HEK293 (cell line): ENCODE results near the gene RAB40C.
A peak's percentile ranks its signal among the peaks of the same experiment; 100 is the strongest.

Source experiments
- GFI1B ChIP-seq: fragments of 450-650 bp; formaldehyde crosslinking; IDR thresholded peaks from 2 replicates; pipeline ENCODE4 v1.5.1; 2016; ENCODE audit warnings: missing biosample characterization, missing genetic modification characterization
- GLIS2 ChIP-seq: fragments of 450-650 bp; formaldehyde crosslinking; IDR thresholded peaks from 2 replicates; pipeline ENCODE4 v1.5.1; 2016; ENCODE audit warnings: missing biosample characterization, missing genetic modification characterization
- HIC1 ChIP-seq: fragments of 450-650 bp; formaldehyde crosslinking; IDR thresholded peaks from 2 replicates; pipeline ENCODE4 v1.5.1; 2016; ENCODE audit warnings: missing biosample characterization, missing genetic modification characterization
- KLF1 ChIP-seq: fragments of 450-650 bp; formaldehyde crosslinking; IDR thresholded peaks from 2 replicates; pipeline ENCODE4 v1.5.1; 2016; ENCODE audit warnings: missing biosample characterization, missing genetic modification characterization
- KLF16 ChIP-seq: fragments of 450-650 bp; formaldehyde crosslinking; IDR thresholded peaks from 2 replicates; pipeline ENCODE4 v1.5.1; 2017; ENCODE audit warnings: missing biosample characterization, missing genetic modification characterization
- KLF7 ChIP-seq: fragments of 450-650 bp; formaldehyde crosslinking; IDR thresholded peaks from 2 replicates; pipeline ENCODE4 v1.5.1; 2016; ENCODE audit warnings: missing biosample characterization, missing genetic modification characterization, borderline replicate concordance
- KLF9 ChIP-seq: fragments of 450-650 bp; formaldehyde crosslinking; IDR thresholded peaks from 2 replicates; pipeline ENCODE4 v1.5.1; 2016; ENCODE audit warnings: missing biosample characterization, missing genetic modification characterization, low read depth
- OSR2 ChIP-seq: fragments of 450-650 bp; formaldehyde crosslinking; IDR thresholded peaks from 2 replicates; pipeline ENCODE4 v1.5.1; 2016; ENCODE audit warnings: missing biosample characterization, missing genetic modification characterization
- REPIN1 ChIP-seq: fragments of 450-650 bp; formaldehyde crosslinking; IDR thresholded peaks from 2 replicates; pipeline ENCODE4 v1.5.1; 2017; ENCODE audit warnings: missing biosample characterization, missing genetic modification characterization, low read depth
- YY2 ChIP-seq: fragments of 450-650 bp; formaldehyde crosslinking; IDR thresholded peaks from 2 replicates; pipeline ENCODE4 v1.5.1; 2016; ENCODE audit warnings: missing biosample characterization, missing genetic modification characterization
- ZBTB17 ChIP-seq: fragments of 450-650 bp; formaldehyde crosslinking; IDR thresholded peaks from 2 replicates; pipeline ENCODE4 v1.5.1; 2016; ENCODE audit warnings: missing biosample characterization, missing genetic modification characterization
- ZBTB26 ChIP-seq: fragments of 450-650 bp; formaldehyde crosslinking; optimal IDR thresholded peaks from 2 replicates; pipeline ENCODE3; 2016; ENCODE audit warnings: missing biosample characterization, mild to moderate bottlenecking, missing genetic modification characterization
- ZBTB7A ChIP-seq: fragments of 450-650 bp; formaldehyde crosslinking; IDR thresholded peaks from 2 replicates; pipeline ENCODE4 v1.5.1; 2016; ENCODE audit warnings: low read depth, missing biosample characterization, missing genetic modification characterization
- ZFP41 ChIP-seq: fragments of 450-650 bp; formaldehyde crosslinking; IDR thresholded peaks from 2 replicates; pipeline ENCODE4 v1.5.1; 2016; ENCODE audit warnings: missing biosample characterization, missing genetic modification characterization, borderline replicate concordance
- ZNF112 ChIP-seq: fragments of 450-650 bp; formaldehyde crosslinking; IDR thresholded peaks from 2 replicates; pipeline ENCODE4 v1.5.0; 2017; ENCODE audit warnings: missing biosample characterization, missing genetic modification characterization
- ZNF121 ChIP-seq: fragments of 450-650 bp; formaldehyde crosslinking; IDR thresholded peaks from 2 replicates; pipeline ENCODE4 v1.5.1; 2016; ENCODE audit warnings: missing biosample characterization, missing genetic modification characterization
- ZNF157 ChIP-seq: fragments of 450-650 bp; formaldehyde crosslinking; IDR thresholded peaks from 2 replicates; pipeline ENCODE4 v1.5.1; 2016; ENCODE audit warnings: missing biosample characterization, missing genetic modification characterization
- ZNF175 ChIP-seq: fragments of 450-650 bp; formaldehyde crosslinking; IDR thresholded peaks from 2 replicates; pipeline ENCODE4 v1.5.1; 2016; ENCODE audit warnings: missing biosample characterization, missing genetic modification characterization
- ZNF211 ChIP-seq: fragments of 450-650 bp; formaldehyde crosslinking; IDR thresholded peaks from 2 replicates; pipeline ENCODE4 v1.5.1; 2016; ENCODE audit warnings: low read depth, missing biosample characterization, missing genetic modification characterization
- ZNF24 ChIP-seq: fragments of 450-650 bp; formaldehyde crosslinking; IDR thresholded peaks from 2 replicates; pipeline ENCODE4 v1.5.1; 2016; ENCODE audit warnings: missing biosample characterization, missing genetic modification characterization
- ZNF521 ChIP-seq: fragments of 450-650 bp; formaldehyde crosslinking; IDR thresholded peaks from 2 replicates; pipeline ENCODE4 v1.5.1; 2017; ENCODE audit warnings: missing biosample characterization, mild to moderate bottlenecking, missing genetic modification characterization
- ZNF610 ChIP-seq: fragments of 450-650 bp; formaldehyde crosslinking; IDR thresholded peaks from 2 replicates; pipeline ENCODE4 v1.5.1; 2016; ENCODE audit warnings: missing biosample characterization, missing genetic modification characterization, borderline replicate concordance
- ZNF670 ChIP-seq: fragments of 450-650 bp; formaldehyde crosslinking; IDR thresholded peaks from 2 replicates; pipeline ENCODE4 v1.5.1; 2016; ENCODE audit warnings: missing biosample characterization, missing genetic modification characterization, low read depth
- ZNF707 ChIP-seq: fragments of 450-650 bp; formaldehyde crosslinking; IDR thresholded peaks from 2 replicates; pipeline ENCODE4 v1.5.1; 2016; ENCODE audit warnings: missing biosample characterization, missing genetic modification characterization
- ZNF843 ChIP-seq: fragments of 450-650 bp; formaldehyde crosslinking; IDR thresholded peaks from 2 replicates; pipeline ENCODE4 v1.5.1; 2016; ENCODE audit warnings: missing biosample characterization, missing genetic modification characterization
- TF ChIP-seq, protein P1 (sequence below): fragments of 450-650 bp; formaldehyde crosslinking; IDR thresholded peaks from 2 replicates; pipeline ENCODE4 v1.5.1; 2016; ENCODE audit warnings: missing biosample characterization, missing genetic modification characterization
- TF ChIP-seq, protein P2 (sequence below): fragments of 450-650 bp; formaldehyde crosslinking; IDR thresholded peaks from 2 replicates; pipeline ENCODE4 v1.5.1; 2016; ENCODE audit warnings: missing biosample characterization, missing genetic modification characterization, borderline replicate concordance
- TF ChIP-seq, protein P3 (sequence below): IDR thresholded peaks from 2 replicates; pipeline ENCODE4 v1.6.1; 2011; ENCODE audit warnings: mild to moderate bottlenecking, low read depth, low read length, borderline replicate concordance

The RAB40C gene

GRCh38 chr16:648781-649589 is 59.1 kb downstream of the RAB40C start, which contains the start of gene WDR90 (continued):
- no peak for TF ChIP-seq ZNF670 (tag by site-specific recombination)
- 0 out of 2 replicates have a peak, but pooled peaks have one; percentile 12 for TF ChIP-seq ZNF121 (tag by site-specific recombination)
- TF ChIP-seq KLF16 (tag by site-specific recombination), result peak; percentile 76; the same call in 1 of the 2 replicates
- TF ChIP-seq ZFP41 (tag by site-specific recombination), result no peak
- peak; percentile 22; the same call in 1 of the 2 replicates for TF ChIP-seq OSR2 (tag by site-specific recombination)
- TF ChIP-seq ZNF112 (tag by site-specific recombination), result no peak
- TF ChIP-seq REPIN1 (tag by site-specific recombination), result 0 out of 2 replicates have a peak, but pooled peaks have one; percentile 62
- 0 out of 2 replicates have a peak, but pooled peaks have one; percentile 56 for TF ChIP-seq KLF7 (tag by site-specific recombination)
- TF ChIP-seq KLF1 (tag by site-specific recombination), result peak; percentile 75
- TF ChIP-seq, protein P1, sequence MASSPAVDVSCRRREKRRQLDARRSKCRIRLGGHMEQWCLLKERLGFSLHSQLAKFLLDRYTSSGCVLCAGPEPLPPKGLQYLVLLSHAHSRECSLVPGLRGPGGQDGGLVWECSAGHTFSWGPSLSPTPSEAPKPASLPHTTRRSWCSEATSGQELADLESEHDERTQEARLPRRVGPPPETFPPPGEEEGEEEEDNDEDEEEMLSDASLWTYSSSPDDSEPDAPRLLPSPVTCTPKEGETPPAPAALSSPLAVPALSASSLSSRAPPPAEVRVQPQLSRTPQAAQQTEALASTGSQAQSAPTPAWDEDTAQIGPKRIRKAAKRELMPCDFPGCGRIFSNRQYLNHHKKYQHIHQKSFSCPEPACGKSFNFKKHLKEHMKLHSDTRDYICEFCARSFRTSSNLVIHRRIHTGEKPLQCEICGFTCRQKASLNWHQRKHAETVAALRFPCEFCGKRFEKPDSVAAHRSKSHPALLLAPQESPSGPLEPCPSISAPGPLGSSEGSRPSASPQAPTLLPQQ, result peak; percentile 71; the same call in 1 of the 2 replicates
- TF ChIP-seq GFI1B (tag by site-specific recombination), result no peak
- TF ChIP-seq HIC1, result peak; percentile 98
- TF ChIP-seq YY2 (tag by site-specific recombination), result peak; percentile 97
- TF ChIP-seq ZBTB17 (tag by site-specific recombination), result no peak; the same call in 1 of the 2 replicates
- TF ChIP-seq, protein P2, sequence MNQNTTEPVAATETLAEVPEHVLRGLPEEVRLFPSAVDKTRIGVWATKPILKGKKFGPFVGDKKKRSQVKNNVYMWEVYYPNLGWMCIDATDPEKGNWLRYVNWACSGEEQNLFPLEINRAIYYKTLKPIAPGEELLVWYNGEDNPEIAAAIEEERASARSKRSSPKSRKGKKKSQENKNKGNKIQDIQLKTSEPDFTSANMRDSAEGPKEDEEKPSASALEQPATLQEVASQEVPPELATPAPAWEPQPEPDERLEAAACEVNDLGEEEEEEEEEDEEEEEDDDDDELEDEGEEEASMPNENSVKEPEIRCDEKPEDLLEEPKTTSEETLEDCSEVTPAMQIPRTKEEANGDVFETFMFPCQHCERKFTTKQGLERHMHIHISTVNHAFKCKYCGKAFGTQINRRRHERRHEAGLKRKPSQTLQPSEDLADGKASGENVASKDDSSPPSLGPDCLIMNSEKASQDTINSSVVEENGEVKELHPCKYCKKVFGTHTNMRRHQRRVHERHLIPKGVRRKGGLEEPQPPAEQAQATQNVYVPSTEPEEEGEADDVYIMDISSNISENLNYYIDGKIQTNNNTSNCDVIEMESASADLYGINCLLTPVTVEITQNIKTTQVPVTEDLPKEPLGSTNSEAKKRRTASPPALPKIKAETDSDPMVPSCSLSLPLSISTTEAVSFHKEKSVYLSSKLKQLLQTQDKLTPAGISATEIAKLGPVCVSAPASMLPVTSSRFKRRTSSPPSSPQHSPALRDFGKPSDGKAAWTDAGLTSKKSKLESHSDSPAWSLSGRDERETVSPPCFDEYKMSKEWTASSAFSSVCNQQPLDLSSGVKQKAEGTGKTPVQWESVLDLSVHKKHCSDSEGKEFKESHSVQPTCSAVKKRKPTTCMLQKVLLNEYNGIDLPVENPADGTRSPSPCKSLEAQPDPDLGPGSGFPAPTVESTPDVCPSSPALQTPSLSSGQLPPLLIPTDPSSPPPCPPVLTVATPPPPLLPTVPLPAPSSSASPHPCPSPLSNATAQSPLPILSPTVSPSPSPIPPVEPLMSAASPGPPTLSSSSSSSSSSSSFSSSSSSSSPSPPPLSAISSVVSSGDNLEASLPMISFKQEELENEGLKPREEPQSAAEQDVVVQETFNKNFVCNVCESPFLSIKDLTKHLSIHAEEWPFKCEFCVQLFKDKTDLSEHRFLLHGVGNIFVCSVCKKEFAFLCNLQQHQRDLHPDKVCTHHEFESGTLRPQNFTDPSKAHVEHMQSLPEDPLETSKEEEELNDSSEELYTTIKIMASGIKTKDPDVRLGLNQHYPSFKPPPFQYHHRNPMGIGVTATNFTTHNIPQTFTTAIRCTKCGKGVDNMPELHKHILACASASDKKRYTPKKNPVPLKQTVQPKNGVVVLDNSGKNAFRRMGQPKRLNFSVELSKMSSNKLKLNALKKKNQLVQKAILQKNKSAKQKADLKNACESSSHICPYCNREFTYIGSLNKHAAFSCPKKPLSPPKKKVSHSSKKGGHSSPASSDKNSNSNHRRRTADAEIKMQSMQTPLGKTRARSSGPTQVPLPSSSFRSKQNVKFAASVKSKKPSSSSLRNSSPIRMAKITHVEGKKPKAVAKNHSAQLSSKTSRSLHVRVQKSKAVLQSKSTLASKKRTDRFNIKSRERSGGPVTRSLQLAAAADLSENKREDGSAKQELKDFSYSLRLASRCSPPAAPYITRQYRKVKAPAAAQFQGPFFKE (tag by site-specific recombination), result no peak
- TF ChIP-seq, protein P3, sequence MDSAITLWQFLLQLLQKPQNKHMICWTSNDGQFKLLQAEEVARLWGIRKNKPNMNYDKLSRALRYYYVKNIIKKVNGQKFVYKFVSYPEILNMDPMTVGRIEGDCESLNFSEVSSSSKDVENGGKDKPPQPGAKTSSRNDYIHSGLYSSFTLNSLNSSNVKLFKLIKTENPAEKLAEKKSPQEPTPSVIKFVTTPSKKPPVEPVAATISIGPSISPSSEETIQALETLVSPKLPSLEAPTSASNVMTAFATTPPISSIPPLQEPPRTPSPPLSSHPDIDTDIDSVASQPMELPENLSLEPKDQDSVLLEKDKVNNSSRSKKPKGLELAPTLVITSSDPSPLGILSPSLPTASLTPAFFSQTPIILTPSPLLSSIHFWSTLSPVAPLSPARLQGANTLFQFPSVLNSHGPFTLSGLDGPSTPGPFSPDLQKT, result peak; percentile 67; the same call in 1 of the 2 replicates
- no peak for TF ChIP-seq ZNF24 (tag by site-specific recombination)
- TF ChIP-seq ZNF157, result no peak
- TF ChIP-seq ZNF610, result peak; percentile 66; the same call in 1 of the 2 replicates
- TF ChIP-seq ZNF843 (tag by site-specific recombination), result no peak
- TF ChIP-seq ZNF175 (tag by site-specific recombination), result no peak
- TF ChIP-seq ZNF521 (tag by site-specific recombination), result no peak
- peak; percentile 97 for TF ChIP-seq GLIS2 (tag by site-specific recombination)
- peak; percentile 83 for TF ChIP-seq ZBTB26
- no peak for TF ChIP-seq ZNF211 (tag by site-specific recombination)
- TF ChIP-seq ZNF707 (tag by site-specific recombination), result no peak
- TF ChIP-seq KLF9 (tag by site-specific recombination), result peak; percentile 88
- peak; percentile 23; the same call in 1 of the 2 replicates for TF ChIP-seq ZBTB7A (tag by site-specific recombination)
